BLaER1 (cell line): ENCODE measurements around the gene HMCES.
"Not testable (repeated sequence)": the region's sequence is repeated elsewhere in the genome, so short reads cannot be mapped to it uniquely, and the experiment has no call there.

Experiments
- H3K27ac ChIP-seq: shearing (Covaris generic); formaldehyde crosslinking; 2 replicates; pipeline ENCODE4 v1.8.1; 2022
- H3K27me3 ChIP-seq: shearing (Covaris generic); formaldehyde crosslinking; 2 replicates; pipeline ENCODE4 v1.8.1; 2022
- H3K36me3 ChIP-seq: shearing (Covaris generic); formaldehyde crosslinking; 2 replicates; pipeline ENCODE4 v1.8.1; 2022
- H3K4me1 ChIP-seq: shearing (Covaris generic); formaldehyde crosslinking; 2 replicates; pipeline ENCODE4 v1.8.1; 2022
- H3K4me2 ChIP-seq: shearing (Covaris generic); formaldehyde crosslinking; 2 replicates; pipeline ENCODE4 v1.8.1; 2022
- H3K4me3 ChIP-seq: shearing (Covaris generic); formaldehyde crosslinking; 2 replicates; pipeline ENCODE4 v1.8.1; 2022
- H3K9ac ChIP-seq: shearing (Covaris generic); formaldehyde crosslinking; 2 replicates; pipeline ENCODE4 v1.8.1; 2022
- H3K9me3 ChIP-seq: shearing (Covaris generic); formaldehyde crosslinking; 2 replicates; pipeline ENCODE4 v1.8.1; 2022
- H4K20me1 ChIP-seq: shearing (Covaris generic); formaldehyde crosslinking; 2 replicates; pipeline ENCODE4 v1.8.1; 2022
- Cebpa-rat ChIP-seq: shearing (Covaris generic); IDR thresholded peaks from 2 replicates; pipeline ENCODE4 v1.8.1; 2022

The HMCES gene

DNA sequence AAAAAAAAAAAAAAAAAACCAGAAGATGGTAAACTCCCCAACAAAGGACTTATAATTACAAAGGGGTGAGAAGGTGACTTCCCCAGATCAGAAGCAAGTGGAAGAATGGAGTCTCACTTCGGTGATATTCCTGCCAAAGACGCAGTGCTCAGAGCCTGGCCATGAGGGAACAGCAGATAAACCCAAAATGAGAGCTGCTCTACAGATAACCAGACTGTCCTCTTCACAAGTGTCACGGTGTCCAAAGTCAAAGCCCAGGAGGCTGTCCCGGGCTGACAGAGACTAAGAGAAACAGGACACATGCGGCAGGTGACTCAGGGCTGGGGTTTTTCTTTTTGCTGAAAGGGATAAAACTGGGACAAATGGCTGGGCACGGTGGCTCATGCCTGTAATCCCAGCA lies 48.8 kb downstream of the HMCES start:
- Histone ChIP-seq H3K4me3 (no peak overlapping the region), H4K20me1 (no peaks in the 10 kb centered on the region), H3K27ac (no peak overlapping the region), H3K27me3 (no peaks in the 10 kb centered on the region), H3K9ac (no peak overlapping the region), H3K4me2 (no peak overlapping the region), H3K36me3 (peaks cover 38% of the 10 kb centered on the region), H3K4me1 (no peaks in the 10 kb centered on the region), H3K9me3 (no peaks in the 10 kb centered on the region)
- no peak for TF ChIP-seq Cebpa-rat

DNA sequence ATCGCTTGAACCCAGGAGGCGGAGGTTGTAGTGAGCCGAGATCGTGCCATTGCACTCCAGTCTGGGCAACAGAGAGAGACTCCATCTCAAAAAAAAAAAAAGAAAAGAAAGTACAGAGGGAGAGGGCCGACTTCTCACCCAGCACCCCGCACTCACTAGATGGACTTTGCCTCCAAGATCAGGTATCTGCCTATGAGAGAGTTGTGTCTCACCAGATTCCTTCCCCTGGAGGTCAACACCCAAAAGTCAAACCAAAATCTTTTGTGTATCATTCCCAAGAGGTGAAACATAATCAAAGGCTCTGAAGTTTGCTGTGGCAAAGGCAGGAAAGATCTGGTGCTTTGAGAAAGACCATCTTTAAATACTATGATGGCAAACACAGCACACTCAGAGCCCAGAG lies 51.2 kb downstream of the HMCES start:
- H3K4me2 ChIP-seq, result no peak overlapping the region
- TF ChIP-seq Cebpa-rat, result no peak
- no peaks in the 10 kb centered on the region for H3K27me3 ChIP-seq
- no peaks in the 10 kb centered on the region for H3K4me1 ChIP-seq
- no peaks in the 10 kb centered on the region for H3K9me3 ChIP-seq
- H3K4me3 ChIP-seq, result no peak overlapping the region
- H3K9ac ChIP-seq, result no peak overlapping the region
- no peaks in the 10 kb centered on the region for H4K20me1 ChIP-seq
- no peak overlapping the region for H3K27ac ChIP-seq
- H3K36me3 ChIP-seq, result peaks cover 15% of the 10 kb centered on the region

DNA sequence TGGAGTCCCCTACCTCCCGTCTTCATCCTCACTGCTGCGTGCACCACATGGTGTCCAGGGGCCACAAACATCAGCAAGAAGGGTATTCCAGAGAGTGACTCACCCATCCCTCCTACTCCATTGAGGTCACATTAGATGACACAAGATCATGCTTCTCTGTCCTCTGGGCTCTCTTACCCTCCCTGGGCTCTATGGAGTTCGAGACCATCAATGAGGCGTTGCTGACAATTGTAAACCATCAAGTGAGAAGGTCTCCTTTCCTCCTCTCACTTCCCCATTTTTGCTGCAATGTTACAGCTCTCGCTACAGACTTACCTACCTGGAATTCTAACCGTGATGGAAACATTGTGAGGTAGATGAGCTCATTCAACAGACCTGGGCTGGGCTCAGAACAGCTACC lies 51.7 kb downstream of the HMCES start:
- no peaks in the 10 kb centered on the region for H3K4me1 ChIP-seq
- H3K27me3 ChIP-seq, result no peaks in the 10 kb centered on the region
- no peak for TF ChIP-seq Cebpa-rat
- no peaks in the 10 kb centered on the region for H3K9me3 ChIP-seq
- no peak overlapping the region for H3K9ac ChIP-seq
- no peaks in the 10 kb centered on the region for H4K20me1 ChIP-seq
- H3K27ac ChIP-seq, result no peak overlapping the region
- peaks cover 9% of the 10 kb centered on the region for H3K36me3 ChIP-seq
- H3K4me2 ChIP-seq, result no peak overlapping the region
- H3K4me3 ChIP-seq, result no peak overlapping the region

DNA sequence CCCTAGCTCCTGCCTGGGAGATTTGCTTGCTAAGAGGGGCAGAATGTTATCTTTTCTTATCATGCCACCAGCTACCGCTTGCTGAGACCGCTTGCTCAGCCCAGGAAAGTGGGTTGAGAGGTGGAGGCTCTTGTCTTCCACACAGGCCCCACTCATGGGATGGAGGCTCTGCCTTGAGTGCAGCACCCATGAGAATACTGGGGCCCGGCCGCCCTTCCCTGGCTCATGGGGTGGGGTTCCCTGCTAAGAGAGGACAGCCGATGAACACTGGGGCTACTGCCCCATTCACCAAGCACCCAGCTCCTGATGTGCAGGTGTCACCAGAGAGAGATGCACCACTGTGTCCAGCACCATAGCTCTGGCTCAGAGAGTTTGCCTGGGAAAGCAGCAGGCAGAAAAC lies 55.2 kb downstream of the HMCES start:
- Histone ChIP-seq H3K27me3 (no peaks in the 10 kb centered on the region), H3K4me1 (peaks cover 11% of the 10 kb centered on the region), H3K27ac (no peak overlapping the region), H3K9ac (no peak overlapping the region), H3K36me3 (no peaks in the 10 kb centered on the region), H3K4me2 (no peak overlapping the region), H3K9me3 (no peaks in the 10 kb centered on the region), H4K20me1 (no peaks in the 10 kb centered on the region), H3K4me3 (no peak overlapping the region)
- TF ChIP-seq Cebpa-rat, result no peak

DNA sequence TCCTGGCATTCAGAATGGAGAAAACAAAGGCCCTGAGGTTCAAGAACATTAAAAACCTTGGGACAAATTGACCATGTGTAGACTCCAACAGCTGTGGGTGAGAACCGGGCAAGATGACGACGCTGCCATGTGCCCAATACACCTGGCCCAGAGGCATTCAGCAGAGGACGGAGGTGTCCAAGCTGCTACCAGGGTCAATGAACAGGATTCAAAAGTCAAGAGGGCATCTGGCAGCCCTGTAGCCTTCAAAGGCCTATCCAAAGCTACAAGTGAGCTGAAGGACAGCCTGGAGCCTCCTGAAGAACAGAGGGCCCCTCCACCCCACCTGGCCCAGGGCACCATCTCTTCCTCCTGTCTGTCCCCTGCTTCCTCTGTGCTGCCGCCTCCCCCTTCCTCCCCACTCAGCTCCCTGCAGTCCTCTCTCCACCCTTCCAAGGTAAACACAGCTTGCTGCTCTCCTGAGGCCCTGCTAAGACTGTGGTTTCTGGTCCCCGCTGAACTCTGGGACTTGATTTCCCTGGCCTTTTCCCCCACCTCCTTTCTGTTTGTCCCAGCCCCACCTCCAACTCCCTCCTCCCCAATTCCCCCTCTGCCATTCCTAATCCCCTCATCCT lies 57.5 kb downstream of the HMCES start:
- Histone ChIP-seq H3K9ac (no peak overlapping the region), H3K4me2 (peak overlapping the region; percentile 54)

DNA sequence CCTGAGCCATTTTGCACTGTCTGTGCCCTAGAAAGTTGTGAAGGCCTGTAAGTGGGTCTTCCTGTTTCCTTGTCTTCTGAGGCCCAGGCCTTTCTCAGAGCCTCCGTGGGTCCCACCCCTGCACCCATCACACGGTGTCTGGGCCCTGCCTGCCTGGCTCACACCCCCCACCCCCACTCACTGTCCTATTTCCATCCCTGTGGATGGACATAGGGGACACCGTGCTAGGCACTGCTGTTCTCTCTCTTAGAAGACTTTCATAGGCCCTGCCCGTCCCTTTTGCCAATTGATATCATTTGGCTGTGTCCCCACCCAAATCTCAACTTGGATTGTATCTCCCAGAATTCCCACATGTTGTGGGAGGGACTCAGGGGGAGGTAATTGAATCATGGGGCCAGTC lies 59.0 kb downstream of the HMCES start:
- H3K4me3 ChIP-seq, H3K27ac ChIP-seq, H3K27me3 ChIP-seq, H3K36me3 ChIP-seq, H3K4me2 ChIP-seq, H3K9ac ChIP-seq, H4K20me1 ChIP-seq: not testable (repeated sequence)
- peaks cover 19% of the 10 kb centered on the region for H3K9me3 ChIP-seq
- peaks cover 11% of the 10 kb centered on the region for H3K4me1 ChIP-seq

More for the DNA sequence above, 57.5 kb downstream of the HMCES start:
- Histone ChIP-seq H4K20me1 (no peaks in the 10 kb centered on the region), H3K9me3 (peaks cover 12% of the 10 kb centered on the region), H3K27ac (no peak overlapping the region), H3K27me3 (no peaks in the 10 kb centered on the region), H3K4me1 (peaks cover 11% of the 10 kb centered on the region), H3K36me3 (no peaks in the 10 kb centered on the region), H3K4me3 (no peak overlapping the region)
- no peak for TF ChIP-seq Cebpa-rat

DNA sequence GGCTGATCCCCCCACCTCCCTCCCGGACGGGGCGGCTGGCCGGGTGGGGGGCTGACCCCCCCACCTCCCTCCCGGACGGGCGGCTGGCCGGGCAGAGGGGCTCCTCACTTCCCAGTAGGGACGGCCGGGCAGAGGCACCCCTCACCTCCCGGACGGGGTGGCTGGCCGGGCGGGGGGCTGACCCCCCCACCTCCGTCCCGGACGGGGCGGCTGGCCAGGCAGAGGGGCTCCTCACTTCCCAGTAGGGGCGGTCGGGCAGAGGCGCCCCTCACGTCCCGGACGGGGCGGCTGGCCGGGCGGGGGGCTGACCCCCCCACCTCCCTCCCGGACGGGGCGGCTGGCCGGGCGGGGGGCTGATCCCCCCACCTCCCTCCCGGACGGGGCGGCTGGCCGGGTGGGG lies 60.5 kb downstream of the HMCES start:
- not testable (repeated sequence) for H3K9ac ChIP-seq, H3K36me3 ChIP-seq, H3K4me3 ChIP-seq, H3K27ac ChIP-seq, H4K20me1 ChIP-seq, H3K4me2 ChIP-seq
- Histone ChIP-seq H3K27me3 (peaks cover 19% of the 10 kb centered on the region), H3K9me3 (peaks cover 19% of the 10 kb centered on the region), H3K4me1 (peaks cover 11% of the 10 kb centered on the region)

DNA sequence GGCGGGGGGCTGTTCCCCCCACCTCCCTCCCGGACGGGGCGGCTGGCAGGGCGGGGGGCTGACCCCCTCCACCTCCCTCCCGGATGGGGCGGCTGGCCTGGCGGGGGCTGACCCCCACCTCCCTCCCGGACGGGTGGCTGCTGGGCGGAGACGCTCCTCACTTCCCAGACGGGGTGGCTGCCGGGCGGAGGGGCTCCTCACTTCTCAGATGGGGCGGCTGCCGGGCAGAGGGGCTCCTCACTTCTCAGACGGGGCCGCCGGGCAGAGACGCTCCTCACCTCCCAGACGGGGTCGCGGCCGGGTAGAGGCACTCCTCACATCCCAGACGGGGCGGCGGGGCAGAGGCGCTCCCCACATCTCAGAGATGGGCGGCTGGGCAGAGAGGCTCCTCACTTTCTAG lies 61.2 kb downstream of the HMCES start:
- H3K36me3 ChIP-seq, H3K9ac ChIP-seq, H3K4me2 ChIP-seq, H3K4me3 ChIP-seq, H4K20me1 ChIP-seq, H3K27ac ChIP-seq: not testable (repeated sequence)
- Histone ChIP-seq H3K4me1 (peaks cover 11% of the 10 kb centered on the region), H3K9me3 (peaks cover 19% of the 10 kb centered on the region), H3K27me3 (peaks cover 26% of the 10 kb centered on the region)

DNA sequence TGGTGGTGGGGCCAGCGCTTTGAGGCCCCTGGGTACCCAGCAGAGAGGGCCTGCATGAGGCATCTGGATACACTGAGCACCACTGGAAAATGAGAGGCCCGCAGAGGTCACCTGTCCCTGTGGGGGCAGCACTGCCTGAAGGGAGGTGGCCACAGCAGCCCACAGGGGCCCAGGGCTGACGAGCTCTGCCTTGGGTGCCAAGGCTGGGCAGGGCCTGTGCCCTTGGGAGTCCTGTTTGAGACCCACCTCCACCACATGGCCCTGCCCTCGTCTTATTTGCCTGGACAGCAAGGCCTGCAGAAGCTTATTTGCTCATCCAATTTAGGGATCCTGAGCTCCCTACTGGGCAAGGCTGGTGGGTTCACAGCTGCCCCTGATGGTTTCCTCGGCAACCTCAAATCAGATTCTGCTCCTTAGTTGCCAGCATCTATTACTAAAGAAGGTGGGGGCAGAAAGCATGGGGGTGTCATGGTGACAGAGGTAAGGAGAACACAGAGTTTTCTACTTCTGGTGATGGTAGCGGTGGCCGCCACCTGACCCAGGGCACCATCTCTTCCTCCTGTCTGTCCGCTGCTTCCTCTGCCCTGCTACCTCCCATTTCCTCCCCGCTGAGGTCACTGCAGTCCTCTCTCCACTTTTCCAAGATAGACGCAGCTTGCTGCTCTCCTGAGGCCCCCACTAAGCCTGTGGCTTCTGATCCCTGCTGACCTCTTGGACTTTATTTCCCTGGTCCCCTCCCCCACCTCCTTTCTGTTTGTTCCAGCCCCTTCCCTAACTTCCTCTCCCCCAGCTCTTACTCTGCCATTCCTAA lies 62.9 kb downstream of the HMCES start:
- no peak overlapping the region for H3K4me3 ChIP-seq
- no peak for TF ChIP-seq Cebpa-rat
- H3K36me3 ChIP-seq, result no peaks in the 10 kb centered on the region
- H3K4me1 ChIP-seq, result peaks cover 12% of the 10 kb centered on the region
- H3K9me3 ChIP-seq, result peaks cover 19% of the 10 kb centered on the region
- H4K20me1 ChIP-seq, result no peaks in the 10 kb centered on the region
- no peak overlapping the region for H3K9ac ChIP-seq
- H3K27ac ChIP-seq, result no peak overlapping the region
- peaks cover 31% of the 10 kb centered on the region for H3K27me3 ChIP-seq
- H3K4me2 ChIP-seq, result no peak overlapping the region

DNA sequence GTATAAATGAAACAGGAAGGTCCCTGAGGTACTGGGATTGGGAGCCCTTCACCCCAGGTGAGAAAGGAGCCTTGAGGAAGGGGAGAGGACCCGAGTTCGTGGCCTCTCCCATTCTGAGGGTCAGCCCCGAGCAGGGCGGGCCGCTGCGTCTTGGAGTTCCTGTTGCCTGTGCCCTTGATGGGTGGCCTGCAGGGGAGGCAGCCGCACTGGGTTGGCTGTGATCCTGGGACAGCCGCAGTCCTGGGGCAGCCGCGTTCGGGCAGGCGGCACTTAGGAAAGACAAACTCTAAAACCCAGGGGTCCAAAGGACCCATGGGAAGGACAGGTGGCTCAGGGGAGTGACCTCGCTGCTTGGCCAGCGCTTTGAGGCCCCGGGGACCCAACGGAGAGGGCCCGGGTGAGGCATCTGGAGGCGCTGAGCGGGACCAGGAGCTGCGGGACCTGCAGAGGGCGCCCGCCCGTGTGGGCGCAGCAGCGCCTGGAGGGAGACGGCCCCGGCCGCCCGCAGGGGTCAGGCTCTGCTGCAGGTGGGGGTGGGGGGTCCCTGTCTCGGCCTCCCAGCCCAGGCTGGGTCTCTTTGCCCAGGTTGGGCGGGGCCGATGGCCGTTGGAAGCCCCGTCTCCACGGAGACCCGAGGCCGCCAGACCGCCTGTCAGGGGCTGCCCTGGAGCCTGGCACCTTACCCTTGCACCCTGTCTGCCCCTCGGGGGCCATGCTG lies 65.1 kb downstream of the HMCES start:
- peaks cover 20% of the 10 kb centered on the region for H3K4me1 ChIP-seq
- peaks cover 19% of the 10 kb centered on the region for H3K9me3 ChIP-seq
- H4K20me1 ChIP-seq, result no peaks in the 10 kb centered on the region
- no peak overlapping the region for H3K9ac ChIP-seq
- no peak overlapping the region for H3K4me3 ChIP-seq
- no peak for TF ChIP-seq Cebpa-rat
- peak overlapping the region; percentile 14; the same call in 1 of the 2 replicates for H3K4me2 ChIP-seq
- H3K27me3 ChIP-seq, result peaks cover 31% of the 10 kb centered on the region
- no peak overlapping the region for H3K27ac ChIP-seq
- H3K36me3 ChIP-seq, result no peaks in the 10 kb centered on the region
